ENCODE data around the gene KCNJ15.

KCNJ15 gene

DNA sequence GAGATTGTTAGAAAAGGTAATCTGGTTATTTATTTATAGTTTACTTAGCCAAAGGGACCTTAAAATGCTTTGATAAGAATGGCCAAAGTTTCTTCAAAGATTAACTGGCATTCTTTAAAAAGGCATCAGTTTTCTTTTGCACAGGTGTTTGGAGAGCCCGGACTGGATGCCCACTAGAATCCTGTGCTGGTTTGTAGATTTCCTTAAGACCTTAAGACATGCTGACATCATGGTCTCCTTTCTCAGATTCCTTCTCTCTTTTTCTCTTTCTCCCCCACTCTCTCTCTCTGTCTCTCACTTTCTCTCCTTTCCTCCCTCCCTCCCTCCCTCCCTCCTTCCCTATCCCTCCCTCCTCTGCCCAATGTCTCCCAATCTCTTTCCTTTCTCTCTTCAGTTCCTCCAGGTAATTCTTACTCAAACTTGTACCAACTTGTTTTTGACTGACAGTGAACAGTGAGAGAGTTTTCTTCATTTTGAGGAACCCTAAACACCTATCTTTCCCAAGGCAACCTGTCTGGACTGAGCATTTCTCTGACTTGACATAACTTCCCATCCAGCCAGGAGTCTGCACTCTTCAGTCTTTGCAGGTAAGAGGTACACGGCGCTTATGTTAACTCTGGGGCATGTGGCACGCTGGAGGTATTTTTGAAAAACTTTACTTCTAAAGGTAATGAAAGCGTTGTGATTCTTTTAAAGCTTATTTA lies at the start of gene KCNJ15:
KCNJ15 (plus strand) TSS at position 393 of the 704 bp plus-strand sequence. CDS start 42,271 bp downstream, outside the sequence.
- Histone ChIP-seq H3K4me1 (ENCODE audit: control insufficient read depth in 1 of 2, insufficient read depth in 2 of 2, low read length in 2 of 2) (no peaks in the 10 kb centered on the region), H3K4me3 (ENCODE audit: low read depth in 1 of 2, low read length in 2 of 2) (no peak within 1 kb of the TSS), H3K27ac (ENCODE audit: low read depth, low read length) (no peak within 1 kb of the TSS), H3K9me3 (ENCODE audit: control insufficient read depth in 1 of 2, low read length in 2 of 2) (no peaks in the 10 kb centered on the region), H3K9ac (ENCODE audit: low read depth in 1 of 2, low read length in 2 of 2) (no peak within 1 kb of the TSS), H3K27me3 (ENCODE audit: control insufficient read depth in 1 of 2, insufficient read depth in 2 of 2, low read length in 2 of 2) (peaks cover 0 to 8% of the 10 kb centered on the region in 2 donors), H3K36me3 (ENCODE audit: control insufficient read depth in 1 of 2, insufficient read depth in 2 of 2, low read length in 2 of 2) (no peaks in the 10 kb centered on the region)

DNA sequence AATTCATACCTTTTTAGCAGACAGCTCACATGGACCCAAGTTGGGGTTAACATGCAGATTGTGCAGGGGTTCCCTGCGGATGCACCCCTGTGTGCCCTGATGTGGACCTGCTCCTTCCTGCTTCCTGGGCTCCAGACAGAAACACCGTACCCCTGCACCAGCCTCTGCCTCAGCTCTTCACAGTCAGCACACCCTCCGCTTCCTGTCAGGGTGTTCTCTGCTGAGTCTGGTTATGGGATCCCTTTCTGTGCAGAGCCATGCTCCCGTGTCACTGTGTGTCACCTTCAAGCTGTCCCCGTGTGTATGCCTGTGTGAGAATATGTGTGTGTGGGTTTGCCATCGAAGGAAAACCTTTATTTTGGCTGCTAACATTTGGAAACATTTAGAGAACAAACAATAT lies 48.7 kb upstream of the KCNJ15 start:
- Histone ChIP-seq H3K36me3 (ENCODE audit: control insufficient read depth in 1 of 2, insufficient read depth in 2 of 2, low read length in 2 of 2) (no peaks in the 10 kb centered on the region), H3K27me3 (ENCODE audit: control insufficient read depth in 1 of 2, insufficient read depth in 2 of 2, low read length in 2 of 2) (peaks cover 2 to 6% of the 10 kb centered on the region in 2 donors), H3K27ac (ENCODE audit: low read depth, low read length) (no peak overlapping the region), H3K9me3 (ENCODE audit: control insufficient read depth in 1 of 2, low read length in 2 of 2) (no peaks in the 10 kb centered on the region), H3K4me1 (ENCODE audit: control insufficient read depth in 1 of 2, insufficient read depth in 2 of 2, low read length in 2 of 2) (no peaks in the 10 kb centered on the region), H3K4me3 (ENCODE audit: low read depth in 1 of 2, low read length in 2 of 2) (no peak overlapping the region), H3K9ac (ENCODE audit: low read depth in 1 of 2, low read length in 2 of 2) (no peak overlapping the region)

DNA sequence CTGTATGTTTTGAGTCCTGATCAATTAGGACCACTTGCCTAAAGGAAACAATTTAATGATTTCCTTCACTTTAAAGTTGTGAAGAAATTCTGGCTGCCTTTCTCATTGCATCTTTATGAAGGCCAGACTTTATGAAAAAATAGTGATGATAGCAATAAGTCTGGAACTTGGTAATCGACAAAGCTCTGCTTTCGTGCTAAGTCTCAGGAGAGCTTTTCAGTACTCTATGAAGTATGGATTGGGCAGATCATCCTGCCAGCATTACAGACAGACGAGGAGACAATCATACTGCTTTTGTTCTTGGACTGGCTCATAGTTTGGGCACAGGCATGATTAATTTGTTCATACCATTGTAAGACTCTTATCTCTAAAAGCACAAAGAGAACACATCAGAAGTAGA lies 45.5 kb upstream of the KCNJ15 start:
- peaks cover 2 to 6% of the 10 kb centered on the region in 2 donors for H3K27me3 ChIP-seq (ENCODE audit: control insufficient read depth in 1 of 2, insufficient read depth in 2 of 2, low read length in 2 of 2)
- H3K4me3 ChIP-seq (ENCODE audit: low read depth in 1 of 2, low read length in 2 of 2): no peak overlapping the region
- H3K36me3 ChIP-seq (ENCODE audit: control insufficient read depth in 1 of 2, insufficient read depth in 2 of 2, low read length in 2 of 2): no peaks in the 10 kb centered on the region
- no peaks in the 10 kb centered on the region for H3K9me3 ChIP-seq (ENCODE audit: control insufficient read depth in 1 of 2, low read length in 2 of 2)
- no peak overlapping the region for H3K27ac ChIP-seq (ENCODE audit: low read depth, low read length)
- no peaks in the 10 kb centered on the region for H3K4me1 ChIP-seq (ENCODE audit: control insufficient read depth in 1 of 2, insufficient read depth in 2 of 2, low read length in 2 of 2)
- no peak overlapping the region for H3K9ac ChIP-seq (ENCODE audit: low read depth in 1 of 2, low read length in 2 of 2)

DNA sequence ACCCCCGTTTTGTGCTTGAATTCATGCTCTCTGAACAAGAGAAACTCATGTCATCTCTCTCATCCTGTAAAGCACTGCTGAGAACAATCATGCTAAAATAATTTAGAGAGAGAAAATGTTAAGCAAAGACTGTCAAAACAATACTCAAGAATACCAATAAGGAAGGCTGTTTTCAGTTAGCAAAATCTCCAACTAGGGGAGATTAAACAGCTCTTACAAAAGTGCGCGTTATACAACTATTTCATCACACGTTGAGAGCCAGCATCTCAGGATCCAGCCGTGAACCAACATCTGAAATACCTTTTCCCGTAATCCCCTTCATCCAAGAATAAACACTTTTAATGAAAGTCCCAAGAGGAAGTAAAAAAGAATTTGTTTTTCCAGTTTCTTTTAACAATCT lies 44.1 kb upstream of the KCNJ15 start:
- peaks cover 2 to 6% of the 10 kb centered on the region in 2 donors for H3K27me3 ChIP-seq (ENCODE audit: control insufficient read depth in 1 of 2, insufficient read depth in 2 of 2, low read length in 2 of 2)
- no peak overlapping the region for H3K9ac ChIP-seq (ENCODE audit: low read depth in 1 of 2, low read length in 2 of 2)
- no peaks in the 10 kb centered on the region for H3K9me3 ChIP-seq (ENCODE audit: control insufficient read depth in 1 of 2, low read length in 2 of 2)
- no peaks in the 10 kb centered on the region for H3K4me1 ChIP-seq (ENCODE audit: control insufficient read depth in 1 of 2, insufficient read depth in 2 of 2, low read length in 2 of 2)
- H3K4me3 ChIP-seq (ENCODE audit: low read depth in 1 of 2, low read length in 2 of 2): no peak overlapping the region
- H3K36me3 ChIP-seq (ENCODE audit: control insufficient read depth in 1 of 2, insufficient read depth in 2 of 2, low read length in 2 of 2): no peaks in the 10 kb centered on the region
- no peak overlapping the region for H3K27ac ChIP-seq (ENCODE audit: low read depth, low read length)

DNA sequence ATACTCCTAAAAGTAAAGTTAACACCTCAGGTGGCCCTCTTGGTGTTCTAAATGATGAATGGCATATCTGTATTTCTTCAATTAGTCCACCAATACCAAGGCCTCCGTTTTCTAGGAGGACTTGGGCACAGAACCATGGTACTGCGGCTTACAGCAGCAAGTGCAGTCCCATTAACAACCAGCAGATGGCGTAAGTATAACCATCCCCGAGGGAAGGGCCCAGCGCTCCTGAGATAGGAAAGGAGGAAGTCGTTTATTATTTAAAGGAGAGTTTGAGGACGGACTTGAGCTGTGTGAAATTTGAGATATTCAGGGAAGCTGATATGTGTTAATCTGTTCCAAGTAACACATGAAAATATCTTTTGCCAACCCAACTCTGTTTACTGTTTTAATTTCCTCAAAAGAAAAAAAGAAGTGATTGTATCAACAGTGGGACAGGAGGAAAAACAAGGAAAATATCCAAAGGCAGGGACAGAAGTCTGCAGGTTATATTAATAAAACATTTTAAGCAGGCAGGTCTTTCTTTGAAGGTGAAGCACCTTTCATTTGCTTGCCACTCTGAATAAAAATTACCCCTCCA lies 37.7 kb upstream of the KCNJ15 start:
- Histone ChIP-seq H3K9ac (ENCODE audit: low read depth in 1 of 2, low read length in 2 of 2) (no peak overlapping the region), H3K9me3 (ENCODE audit: control insufficient read depth in 1 of 2, low read length in 2 of 2) (peaks cover 17 to 18% of the 10 kb centered on the region in 2 donors), H3K27me3 (ENCODE audit: control insufficient read depth in 1 of 2, insufficient read depth in 2 of 2, low read length in 2 of 2) (no peaks in the 10 kb centered on the region), H3K4me3 (ENCODE audit: low read depth in 1 of 2, low read length in 2 of 2) (no peak overlapping the region), H3K4me1 (ENCODE audit: control insufficient read depth in 1 of 2, insufficient read depth in 2 of 2, low read length in 2 of 2) (no peaks in the 10 kb centered on the region), H3K27ac (ENCODE audit: low read depth, low read length) (no peak overlapping the region), H3K36me3 (ENCODE audit: control insufficient read depth in 1 of 2, insufficient read depth in 2 of 2, low read length in 2 of 2) (no peaks in the 10 kb centered on the region)

DNA sequence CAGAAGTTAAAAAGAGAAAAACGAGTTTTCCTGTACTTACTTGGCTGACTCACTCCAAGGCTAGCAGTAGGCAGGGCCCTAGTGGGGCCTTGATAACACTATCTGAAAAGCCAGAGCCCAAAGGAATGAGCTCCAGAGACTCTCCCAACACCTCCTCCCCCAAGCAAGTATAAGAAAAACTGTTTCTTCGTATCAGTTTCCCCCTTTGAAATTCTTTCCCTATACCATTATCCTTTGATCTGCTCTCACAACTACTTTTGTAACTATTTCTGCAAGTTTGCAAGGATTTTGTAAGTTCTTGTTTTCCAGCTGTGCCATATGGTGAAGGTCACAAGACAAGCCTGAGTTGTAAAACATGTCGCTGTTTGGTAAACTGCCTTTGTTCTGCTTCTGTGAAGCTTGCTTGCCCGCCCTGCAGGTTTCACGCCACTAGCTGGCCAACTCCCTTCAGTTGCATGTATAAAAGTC lies 36.5 kb upstream of the KCNJ15 start:
- Histone ChIP-seq H3K4me1 (ENCODE audit: control insufficient read depth in 1 of 2, insufficient read depth in 2 of 2, low read length in 2 of 2) (no peaks in the 10 kb centered on the region), H3K9ac (ENCODE audit: low read depth in 1 of 2, low read length in 2 of 2) (no peak overlapping the region), H3K9me3 (ENCODE audit: control insufficient read depth in 1 of 2, low read length in 2 of 2) (peaks cover 24 to 26% of the 10 kb centered on the region in 2 donors), H3K36me3 (ENCODE audit: control insufficient read depth in 1 of 2, insufficient read depth in 2 of 2, low read length in 2 of 2) (no peaks in the 10 kb centered on the region), H3K4me3 (ENCODE audit: low read depth in 1 of 2, low read length in 2 of 2) (no peak overlapping the region), H3K27me3 (ENCODE audit: control insufficient read depth in 1 of 2, insufficient read depth in 2 of 2, low read length in 2 of 2) (no peaks in the 10 kb centered on the region), H3K27ac (ENCODE audit: low read depth, low read length) (no peak overlapping the region)

DNA sequence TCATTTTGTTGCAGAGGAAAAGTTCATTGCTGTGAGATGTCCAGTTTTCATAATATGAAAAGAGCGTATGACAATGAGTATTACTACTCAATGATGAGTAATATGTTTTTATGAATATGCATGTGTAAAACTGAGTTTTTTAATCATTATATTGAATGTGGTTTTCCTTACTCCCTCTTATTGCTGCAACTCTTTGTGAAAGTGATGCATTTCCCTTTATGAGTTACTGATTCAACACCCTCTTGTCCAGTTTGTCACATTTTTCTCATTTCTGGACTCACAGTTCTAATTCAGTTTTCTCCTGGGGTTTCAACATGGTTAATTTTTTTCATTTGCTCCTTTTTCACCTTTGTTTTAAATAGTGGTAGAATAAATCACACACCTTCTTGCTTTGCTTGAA lies 35.2 kb upstream of the KCNJ15 start:
- Histone ChIP-seq H3K36me3 (ENCODE audit: control insufficient read depth in 1 of 2, insufficient read depth in 2 of 2, low read length in 2 of 2) (no peaks in the 10 kb centered on the region), H3K27ac (ENCODE audit: low read depth, low read length) (no peak overlapping the region), H3K4me3 (ENCODE audit: low read depth in 1 of 2, low read length in 2 of 2) (no peak overlapping the region), H3K9ac (ENCODE audit: low read depth in 1 of 2, low read length in 2 of 2) (no peak overlapping the region), H3K9me3 (ENCODE audit: control insufficient read depth in 1 of 2, low read length in 2 of 2) (peaks cover 24 to 38% of the 10 kb centered on the region in 2 donors), H3K27me3 (ENCODE audit: control insufficient read depth in 1 of 2, insufficient read depth in 2 of 2, low read length in 2 of 2) (no peaks in the 10 kb centered on the region), H3K4me1 (ENCODE audit: control insufficient read depth in 1 of 2, insufficient read depth in 2 of 2, low read length in 2 of 2) (no peaks in the 10 kb centered on the region)

DNA sequence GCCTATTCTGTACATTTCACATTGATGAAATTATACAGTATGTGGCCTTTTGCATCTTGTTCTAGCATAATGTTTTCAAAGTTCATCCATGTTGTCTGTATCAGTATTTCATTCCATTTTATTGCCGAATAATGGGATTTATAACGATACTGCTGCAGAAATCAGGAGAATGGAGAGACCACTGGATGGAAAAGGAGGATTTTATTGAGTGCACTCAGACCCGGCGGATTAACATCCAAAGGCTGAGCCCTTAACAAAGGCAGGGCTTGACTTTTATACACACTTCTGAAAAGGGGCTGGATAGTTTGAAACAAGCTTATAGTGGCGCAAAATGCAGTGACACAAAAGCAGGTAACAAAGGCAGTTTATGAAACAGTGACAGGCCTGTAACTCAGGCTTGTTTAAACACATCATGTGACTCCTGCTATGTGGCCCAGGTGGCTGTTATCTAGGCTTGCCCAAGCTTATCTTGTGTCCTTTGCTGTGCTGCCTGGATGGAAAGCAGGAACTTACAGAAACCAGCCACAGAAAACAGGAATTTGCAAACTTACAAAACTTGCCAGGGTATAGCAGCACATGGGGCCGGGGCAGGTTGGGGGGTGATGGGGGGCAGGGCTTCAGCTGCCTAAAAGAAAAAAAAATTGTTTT lies 32.8 kb upstream of the KCNJ15 start:
- Histone ChIP-seq H3K9me3 (ENCODE audit: control insufficient read depth in 1 of 2, low read length in 2 of 2) (peaks cover 29 to 52% of the 10 kb centered on the region in 2 donors), H3K27me3 (ENCODE audit: control insufficient read depth in 1 of 2, insufficient read depth in 2 of 2, low read length in 2 of 2) (no peaks in the 10 kb centered on the region), H3K36me3 (ENCODE audit: control insufficient read depth in 1 of 2, insufficient read depth in 2 of 2, low read length in 2 of 2) (no peaks in the 10 kb centered on the region), H3K4me3 (ENCODE audit: low read depth in 1 of 2, low read length in 2 of 2) (no peak overlapping the region), H3K9ac (ENCODE audit: low read depth in 1 of 2, low read length in 2 of 2) (no peak overlapping the region), H3K4me1 (ENCODE audit: control insufficient read depth in 1 of 2, insufficient read depth in 2 of 2, low read length in 2 of 2) (no peaks in the 10 kb centered on the region), H3K27ac (ENCODE audit: low read depth, low read length) (no peak overlapping the region)

DNA sequence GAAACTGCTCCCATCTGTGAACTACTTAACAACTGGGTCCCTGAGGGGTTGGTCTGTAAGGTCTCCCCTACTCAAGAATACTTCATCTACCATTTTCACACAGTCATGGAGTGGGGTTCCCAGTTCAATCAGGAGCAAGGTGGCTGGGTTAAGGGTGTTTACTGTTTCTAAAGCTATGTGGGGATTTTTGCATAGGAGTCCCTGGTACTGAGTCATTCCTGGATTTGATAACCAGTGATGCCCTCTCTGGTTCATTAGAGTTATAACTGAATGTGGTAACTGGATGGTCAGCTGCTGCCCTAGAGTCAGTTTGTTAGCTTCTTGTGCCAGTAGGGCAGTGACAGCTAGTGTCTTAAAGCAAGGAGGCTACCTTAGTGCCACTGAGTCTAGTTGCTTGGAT lies 29.4 kb upstream of the KCNJ15 start:
- Histone ChIP-seq H3K36me3 (ENCODE audit: control insufficient read depth in 1 of 2, insufficient read depth in 2 of 2, low read length in 2 of 2) (no peaks in the 10 kb centered on the region), H3K9ac (ENCODE audit: low read depth in 1 of 2, low read length in 2 of 2) (no peak overlapping the region), H3K4me3 (ENCODE audit: low read depth in 1 of 2, low read length in 2 of 2) (no peak overlapping the region), H3K4me1 (ENCODE audit: control insufficient read depth in 1 of 2, insufficient read depth in 2 of 2, low read length in 2 of 2) (no peaks in the 10 kb centered on the region), H3K27ac (ENCODE audit: low read depth, low read length) (no peak overlapping the region), H3K27me3 (ENCODE audit: control insufficient read depth in 1 of 2, insufficient read depth in 2 of 2, low read length in 2 of 2) (no peaks in the 10 kb centered on the region), H3K9me3 (ENCODE audit: control insufficient read depth in 1 of 2, low read length in 2 of 2) (peaks cover 42 to 65% of the 10 kb centered on the region in 2 donors)

DNA sequence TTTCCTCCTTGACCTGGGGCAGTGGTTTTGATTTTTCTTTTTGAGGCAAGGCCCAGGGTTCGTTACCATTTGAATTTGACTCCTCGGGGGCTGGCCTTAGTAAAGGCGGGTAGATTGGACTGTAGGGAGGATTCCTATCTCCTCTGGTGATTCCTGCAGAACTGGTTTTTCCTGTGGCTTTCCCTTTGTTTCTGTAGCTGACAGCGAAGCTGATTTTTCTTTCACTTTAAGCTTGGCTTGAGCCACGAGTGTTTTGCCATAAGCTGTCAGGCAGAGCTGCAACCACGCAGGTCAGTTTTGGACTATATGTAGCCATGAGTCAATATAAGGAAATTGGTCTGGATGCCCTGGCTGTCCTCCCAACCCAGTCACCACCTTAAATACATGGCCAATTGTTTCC lies 28.7 kb upstream of the KCNJ15 start:
- Histone ChIP-seq H3K36me3 (ENCODE audit: control insufficient read depth in 1 of 2, insufficient read depth in 2 of 2, low read length in 2 of 2) (no peaks in the 10 kb centered on the region), H3K9ac (ENCODE audit: low read depth in 1 of 2, low read length in 2 of 2) (no peak overlapping the region), H3K4me1 (ENCODE audit: control insufficient read depth in 1 of 2, insufficient read depth in 2 of 2, low read length in 2 of 2) (no peaks in the 10 kb centered on the region), H3K4me3 (ENCODE audit: low read depth in 1 of 2, low read length in 2 of 2) (no peak overlapping the region), H3K27ac (ENCODE audit: low read depth, low read length) (no peak overlapping the region), H3K27me3 (ENCODE audit: control insufficient read depth in 1 of 2, insufficient read depth in 2 of 2, low read length in 2 of 2) (no peaks in the 10 kb centered on the region), H3K9me3 (ENCODE audit: control insufficient read depth in 1 of 2, low read length in 2 of 2) (peaks cover 36 to 58% of the 10 kb centered on the region in 2 donors)
